Fibroblast of the aortic adventitia (primary cell): ENCODE data around the gene LRRTM3. TPM values are rescaled to one million over a fixed set of nuclear protein-coding genes. Genes with fewer than 3 reads are reported as not detected.

Experiments used
- DNase-seq: peaks from one replicate; pipeline ENCODE4 v3.0.0-alpha.2; 2010; ENCODE audit warnings: low read depth
- H3K4me3 ChIP-seq: 2 replicates; pipeline ENCODE4 v1.5.1; 2011; ENCODE audit warnings: low read depth, mild to moderate bottlenecking, control low read depth, low read length, moderate library complexity
- total RNA-seq: library from RNA; depleted of rRNA; stranded (reverse); fragments of >200 nt; gene quantifications from 2 replicates; pipeline ENCODE4 v1.2.3, GENCODE V29; 2012; ENCODE audit warnings: low replicate concordance
- TF ChIP-seq, protein P1 (sequence below): IDR thresholded peaks from 2 replicates; pipeline ENCODE4 v1.5.1; 2011; ENCODE audit warnings: mild to moderate bottlenecking, low read length, control low read depth, inconsistent platforms; ENCODE audit not compliant: insufficient read depth

LRRTM3 gene
- total RNA-seq, 1 donor = under 0.01 TPM

DNA sequence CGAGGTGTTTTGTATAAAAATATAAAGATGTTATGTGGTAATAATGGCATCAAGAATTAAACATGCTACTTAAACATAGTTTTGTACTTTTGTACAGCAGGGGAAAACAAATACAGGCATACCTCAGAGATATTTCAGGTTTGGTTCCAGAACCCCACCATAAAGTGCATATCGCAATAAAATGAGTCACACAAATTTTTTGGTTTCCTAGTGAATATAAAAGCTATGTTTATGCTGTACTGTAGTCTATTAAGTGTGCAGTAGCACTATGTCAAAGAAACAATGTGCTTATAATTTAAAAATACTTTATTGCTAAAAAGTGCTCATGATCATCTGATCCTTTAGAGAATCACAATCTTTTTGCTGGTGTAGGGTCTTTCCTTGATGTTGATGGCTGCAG is 17.8 kb downstream of the LRRTM3 start:
- TF ChIP-seq, protein P1, sequence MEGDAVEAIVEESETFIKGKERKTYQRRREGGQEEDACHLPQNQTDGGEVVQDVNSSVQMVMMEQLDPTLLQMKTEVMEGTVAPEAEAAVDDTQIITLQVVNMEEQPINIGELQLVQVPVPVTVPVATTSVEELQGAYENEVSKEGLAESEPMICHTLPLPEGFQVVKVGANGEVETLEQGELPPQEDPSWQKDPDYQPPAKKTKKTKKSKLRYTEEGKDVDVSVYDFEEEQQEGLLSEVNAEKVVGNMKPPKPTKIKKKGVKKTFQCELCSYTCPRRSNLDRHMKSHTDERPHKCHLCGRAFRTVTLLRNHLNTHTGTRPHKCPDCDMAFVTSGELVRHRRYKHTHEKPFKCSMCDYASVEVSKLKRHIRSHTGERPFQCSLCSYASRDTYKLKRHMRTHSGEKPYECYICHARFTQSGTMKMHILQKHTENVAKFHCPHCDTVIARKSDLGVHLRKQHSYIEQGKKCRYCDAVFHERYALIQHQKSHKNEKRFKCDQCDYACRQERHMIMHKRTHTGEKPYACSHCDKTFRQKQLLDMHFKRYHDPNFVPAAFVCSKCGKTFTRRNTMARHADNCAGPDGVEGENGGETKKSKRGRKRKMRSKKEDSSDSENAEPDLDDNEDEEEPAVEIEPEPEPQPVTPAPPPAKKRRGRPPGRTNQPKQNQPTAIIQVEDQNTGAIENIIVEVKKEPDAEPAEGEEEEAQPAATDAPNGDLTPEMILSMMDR = no peak
- no peak overlapping the region for H3K4me3 ChIP-seq
- DNase-seq = no peak

DNA sequence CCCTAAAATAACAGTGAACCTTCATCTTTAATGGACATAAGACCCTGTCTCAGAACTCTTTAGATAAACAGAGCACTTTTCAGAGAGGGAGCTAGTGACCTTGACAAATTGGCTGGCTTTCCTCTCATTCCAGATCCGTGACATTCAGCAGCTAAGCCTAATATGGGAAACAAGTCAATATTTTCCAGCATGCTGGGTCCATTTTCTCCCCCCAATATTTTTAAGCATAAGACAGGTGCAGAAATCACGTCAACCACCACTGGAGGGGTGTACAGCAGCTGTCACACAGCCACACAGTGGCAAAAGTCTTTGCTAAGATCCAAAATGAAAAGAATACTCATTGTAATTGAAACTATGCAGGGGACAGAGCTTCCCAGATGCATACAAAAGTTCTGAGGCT is 26.1 kb downstream of the LRRTM3 start:
- TF ChIP-seq, protein P1 = no peak

DNA sequence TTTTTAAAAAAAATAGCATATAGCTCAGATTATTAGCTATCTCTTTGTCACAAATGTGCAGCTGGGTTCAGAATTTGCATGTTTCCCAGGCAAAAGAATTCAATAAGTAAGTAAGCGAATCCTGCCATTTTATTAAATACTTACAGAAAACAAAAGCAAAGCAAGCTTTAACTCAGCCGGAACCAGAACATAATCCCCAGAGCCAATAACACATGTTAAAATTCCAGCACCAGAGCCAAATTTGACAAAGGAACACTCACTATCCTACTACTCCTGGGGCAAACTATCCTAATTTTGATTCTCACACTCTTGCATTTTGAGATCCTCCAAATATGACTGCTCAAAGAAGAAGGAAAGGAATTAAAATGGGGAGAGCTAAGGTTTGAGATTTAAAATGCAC is 32.6 kb downstream of the LRRTM3 start:
- TF ChIP-seq, protein P1 = no peak

More for the DNA sequence above, 26.1 kb downstream of the LRRTM3 start:
- no peak overlapping the region for H3K4me3 ChIP-seq
- no peak for DNase-seq

DNA sequence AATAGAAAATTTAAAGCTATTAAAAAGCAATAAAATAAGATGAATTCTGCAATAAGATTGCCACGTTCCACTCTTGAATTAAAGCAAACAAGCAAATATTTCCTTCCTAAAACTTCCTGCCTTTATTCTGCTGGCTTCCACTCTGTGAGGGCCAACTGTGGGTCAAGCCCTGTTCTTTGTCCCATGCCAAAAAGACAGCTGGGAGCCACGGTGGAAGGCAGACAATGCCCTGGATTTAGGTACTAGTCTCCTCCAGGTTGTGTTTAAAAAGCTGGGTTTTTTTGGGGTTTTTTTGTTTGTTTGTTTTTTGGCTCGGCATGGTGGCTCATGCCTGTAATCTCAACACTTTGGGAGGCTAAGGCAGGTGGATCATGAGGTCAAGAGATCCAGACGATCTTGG is 39.1 kb downstream of the LRRTM3 start:
- TF ChIP-seq, protein P1 = no peak
- DNase-seq = no peak

More for the DNA sequence above, 32.6 kb downstream of the LRRTM3 start:
- no peak overlapping the region for H3K4me3 ChIP-seq
- no peak for DNase-seq

DNA sequence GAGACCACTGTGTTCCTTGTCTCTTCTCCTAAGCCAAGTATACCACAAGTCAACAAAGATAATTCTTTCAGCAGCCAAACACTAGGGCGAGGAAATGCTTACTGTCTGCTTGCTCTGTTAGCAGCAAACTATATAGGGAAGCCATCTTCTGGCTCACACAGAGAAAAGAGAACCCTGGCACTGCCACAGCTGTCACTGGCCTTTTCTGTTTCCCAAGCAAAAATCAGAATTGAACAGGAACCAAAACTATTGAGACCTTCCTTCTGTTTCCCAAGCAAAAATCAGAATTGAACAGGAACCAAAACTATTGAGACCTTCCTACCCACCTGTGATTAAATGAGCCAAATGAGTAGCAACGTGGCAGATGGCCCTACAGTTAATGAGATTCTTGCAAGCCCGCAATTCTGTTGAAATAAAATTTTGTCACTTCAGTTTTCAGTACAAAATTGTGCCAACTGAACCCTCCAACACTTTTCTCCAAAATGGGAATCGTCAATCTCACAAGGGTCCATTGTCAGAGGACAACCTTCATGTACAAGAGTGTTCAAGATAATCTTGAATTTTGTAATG is 54.5 kb downstream of the LRRTM3 start:
- TF ChIP-seq, protein P1 = no peak
- no peak for DNase-seq
- no peak overlapping the region for H3K4me3 ChIP-seq

More for the DNA sequence above, 39.1 kb downstream of the LRRTM3 start:
- H3K4me3 ChIP-seq = no peak overlapping the region

DNA sequence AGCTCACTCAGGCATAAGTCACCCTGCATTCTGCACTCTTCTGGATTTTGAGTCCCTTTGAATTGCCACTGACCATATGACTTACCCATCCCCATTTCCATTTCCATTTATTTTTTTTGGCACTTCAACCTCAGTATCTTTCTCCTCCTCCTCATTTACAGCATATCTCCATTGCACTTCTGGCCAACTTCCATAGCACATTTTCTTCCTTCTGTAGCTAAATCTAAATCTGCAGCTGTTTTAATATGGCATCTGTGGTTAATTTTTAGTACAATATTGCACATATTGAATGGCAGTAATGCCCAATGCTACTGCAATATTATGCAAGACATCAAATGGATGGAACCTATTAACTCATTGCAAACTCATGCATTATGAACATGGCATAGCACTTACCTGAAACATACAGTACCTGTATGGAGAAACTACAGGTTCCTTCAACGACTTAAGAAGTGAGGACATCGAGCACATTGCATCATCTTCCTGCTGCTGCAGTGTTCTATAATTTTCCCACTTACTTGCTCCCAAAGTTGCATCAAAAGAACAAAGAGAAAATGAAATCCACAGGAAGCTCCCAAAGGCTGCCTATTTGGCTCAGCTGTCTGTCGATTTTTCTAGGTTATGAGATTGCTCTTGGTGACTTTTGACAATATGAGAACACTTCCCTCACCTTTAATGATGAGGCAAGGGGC is 55.7 kb downstream of the LRRTM3 start:
- TF ChIP-seq, protein P1 = no peak
- DNase-seq = no peak
- H3K4me3 ChIP-seq = no peak overlapping the region

DNA sequence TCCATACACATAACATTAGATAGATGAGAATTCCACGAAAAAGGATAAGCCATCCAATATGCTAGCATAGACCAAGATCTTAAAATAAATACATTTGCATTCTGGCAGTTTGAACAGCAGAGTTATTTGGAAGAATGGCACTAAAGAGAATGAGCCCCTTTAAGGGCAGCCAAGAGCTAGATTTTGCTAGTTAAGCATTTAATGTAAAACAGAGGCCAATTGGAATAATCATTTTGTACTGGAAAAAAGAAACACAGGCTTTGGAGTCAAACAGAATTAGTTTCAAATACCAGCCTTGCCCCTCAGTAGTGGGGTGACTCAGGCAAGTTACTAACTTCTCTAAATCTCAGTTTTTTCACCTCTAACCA is 56.2 kb downstream of the LRRTM3 start:
- H3K4me3 ChIP-seq = no peak overlapping the region
- TF ChIP-seq, protein P1 = no peak
- no peak for DNase-seq
